GM19463 (cell line): ENCODE measurements around the gene SP6.

Experiments used
- ATAC-seq: cut with Tn5 transposase; IDR thresholded peaks from one replicate; pipeline ENCODE4 v1.9.1; 2021; ENCODE audit warnings: mild to moderate bottlenecking, moderate library complexity; ENCODE audit not compliant: unreplicated experiment

SP6 gene

DNA sequence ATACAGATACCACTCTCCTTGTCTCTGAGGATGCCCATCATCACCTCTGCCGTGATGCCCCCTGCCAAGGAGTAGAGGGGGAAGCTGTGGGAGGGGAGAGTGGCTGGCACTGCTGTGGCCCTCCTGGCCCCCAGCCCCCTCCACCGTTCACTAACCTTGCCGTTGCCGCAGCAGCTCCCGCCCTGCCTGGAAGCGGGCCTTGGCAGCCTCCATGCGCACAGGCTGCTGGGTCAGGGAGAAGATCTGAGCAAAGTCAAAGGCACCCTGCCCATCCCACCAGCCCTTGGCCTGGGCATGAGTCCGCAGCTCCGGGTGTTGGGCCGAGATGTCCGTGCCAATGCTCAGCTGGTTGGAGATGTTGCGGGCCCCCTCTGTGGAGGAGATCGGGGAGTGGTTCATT lies 12.3 kb downstream of the SP6 start:
- no peak for ATAC-seq

DNA sequence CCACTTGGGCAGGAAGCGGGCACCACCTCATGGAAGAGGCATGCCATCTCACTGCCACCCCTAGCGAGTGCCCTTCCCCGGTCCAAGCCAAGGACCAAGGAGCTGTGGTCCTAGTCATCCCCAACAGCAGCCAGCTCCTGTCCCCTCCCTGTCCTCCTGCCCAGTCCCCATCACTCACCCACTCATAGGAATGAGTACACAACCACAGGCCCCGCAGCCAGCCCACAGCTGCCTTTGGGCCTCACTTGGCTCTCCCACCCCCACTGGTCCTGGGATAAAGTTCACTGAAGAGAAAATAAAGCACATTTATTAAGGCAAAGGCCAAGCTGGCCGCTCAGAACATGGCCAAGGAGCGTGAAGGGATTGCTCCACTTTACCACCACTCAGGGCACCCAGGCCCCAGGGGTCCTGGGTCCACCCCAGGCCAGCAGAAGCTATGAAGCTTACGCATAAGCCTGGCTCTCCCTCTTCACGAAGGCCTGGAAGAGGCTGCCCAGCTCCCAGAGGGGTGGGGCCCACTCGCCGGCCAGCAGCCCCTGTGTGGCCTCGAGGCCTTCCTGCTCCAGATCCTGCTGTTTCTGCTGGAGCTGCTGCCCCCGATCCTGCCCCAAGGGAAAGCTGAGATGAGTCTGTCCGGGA lies 13.4 kb downstream of the SP6 start:
- no peak for ATAC-seq

DNA sequence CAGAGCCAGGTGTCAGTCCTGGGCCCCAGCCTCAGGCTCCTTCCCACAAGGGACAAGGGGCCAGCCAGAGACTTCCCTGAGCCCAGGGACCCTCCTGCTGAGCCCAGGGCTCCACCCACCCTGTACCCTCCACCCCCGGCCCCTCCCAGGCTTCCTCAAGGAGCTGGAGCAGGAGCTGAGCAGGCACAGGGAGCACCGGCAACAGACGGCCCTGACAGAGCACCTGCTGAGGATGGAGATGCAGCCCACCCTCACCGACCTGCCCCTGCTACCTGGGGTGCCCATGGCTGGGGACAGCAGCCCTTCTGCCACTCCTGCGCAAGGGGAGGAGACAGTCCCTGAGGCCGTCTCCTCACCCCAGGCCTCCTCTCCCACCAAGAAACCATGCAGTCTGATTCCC lies 14.4 kb downstream of the SP6 start:
- no peak for ATAC-seq

DNA sequence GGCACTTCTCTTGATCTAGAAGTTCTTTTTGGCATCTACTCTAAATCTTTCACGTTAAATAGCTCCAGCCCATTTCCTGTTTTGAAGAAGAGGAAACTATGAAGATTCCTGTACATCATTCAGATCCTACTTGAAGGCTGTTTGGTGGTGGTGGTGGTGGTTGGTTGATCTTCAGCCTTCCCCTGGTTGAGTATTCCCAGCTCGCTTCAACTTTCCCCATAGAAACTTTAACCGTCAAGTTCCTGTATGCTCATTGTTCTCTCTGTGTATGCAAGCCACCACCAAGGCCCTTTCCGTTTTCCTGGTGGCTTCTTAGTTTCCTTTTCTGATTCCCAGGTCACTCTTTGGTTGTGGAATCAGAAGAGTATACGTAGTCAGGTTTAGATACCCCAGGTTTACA lies 16.2 kb downstream of the SP6 start:
- no peak for ATAC-seq

DNA sequence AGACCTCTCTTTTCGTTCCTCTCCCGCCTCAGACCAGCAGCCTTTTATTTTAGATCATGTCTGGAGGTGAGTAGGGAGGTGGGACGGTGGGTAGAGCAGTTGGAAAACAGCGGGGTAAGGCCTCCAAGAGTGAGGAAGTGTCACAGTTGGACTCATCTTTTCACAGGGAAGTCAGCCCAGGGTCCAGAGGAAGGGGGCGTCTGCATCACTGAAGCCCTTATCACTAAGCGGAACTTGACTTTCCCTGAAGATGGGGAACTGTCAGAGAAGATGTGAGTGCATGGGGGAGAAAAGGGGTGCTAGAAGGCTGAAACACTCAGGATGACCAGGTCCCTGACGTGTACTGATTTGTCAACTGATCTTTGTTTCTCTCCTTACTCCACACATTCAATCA lies 19.0 kb downstream of the SP6 start:
- no peak for ATAC-seq

DNA sequence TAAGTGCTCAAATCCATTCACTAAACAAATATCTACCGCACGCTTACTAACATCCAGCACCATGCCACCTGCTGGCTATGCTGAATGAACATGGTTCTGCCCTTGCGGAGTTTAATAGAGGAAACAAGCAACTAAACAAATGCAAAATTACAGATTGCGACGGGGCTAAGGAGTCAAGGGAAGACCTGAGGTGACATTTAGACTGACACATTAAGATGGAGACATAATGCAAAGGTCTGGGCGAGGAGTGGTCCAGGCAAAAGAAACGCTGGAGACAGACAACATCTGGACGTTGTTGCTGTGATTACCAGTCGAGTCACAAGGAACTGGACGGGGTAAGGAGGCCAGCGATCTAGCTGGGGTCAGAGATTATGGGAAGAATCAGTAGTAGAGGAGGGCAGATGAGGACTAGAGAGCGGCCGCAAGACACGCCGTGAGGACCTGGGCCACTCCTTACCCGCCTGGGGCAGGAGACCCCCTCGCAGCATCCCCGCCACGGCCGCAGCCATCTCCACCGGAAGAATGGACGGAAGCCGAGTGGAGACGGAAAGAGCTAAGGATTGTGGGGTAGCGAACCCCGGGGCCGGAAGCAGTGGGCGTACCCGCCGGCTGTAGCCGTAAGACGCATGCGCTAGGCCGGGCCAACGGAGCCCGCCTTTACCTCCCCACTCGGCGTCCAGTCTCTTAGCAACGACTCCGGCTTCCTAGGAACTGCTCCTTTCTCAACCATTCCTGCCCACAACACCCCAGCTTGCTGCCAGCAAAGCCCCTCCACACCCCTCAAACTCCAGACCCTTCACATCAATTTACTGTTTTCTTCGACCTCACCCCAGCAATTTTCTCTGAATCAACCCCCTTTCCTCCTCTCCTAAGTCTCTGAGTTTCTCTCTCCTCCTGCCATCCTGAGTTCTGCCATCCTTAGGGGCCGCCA lies 19.7 kb downstream of the SP6 start, which contains the start of the genes LRRC46 and MRPL10:
Gene LRRC46 (plus strand): TSS at position 668 of the 931 bp plus-strand sequence. CDS start 320 bp downstream, outside the sequence.
Gene MRPL10 (minus strand): TSS at position 539 of the 931 bp plus-strand sequence. CDS start 30 bp downstream, at position 509.
- peak; percentile 93 for ATAC-seq

DNA sequence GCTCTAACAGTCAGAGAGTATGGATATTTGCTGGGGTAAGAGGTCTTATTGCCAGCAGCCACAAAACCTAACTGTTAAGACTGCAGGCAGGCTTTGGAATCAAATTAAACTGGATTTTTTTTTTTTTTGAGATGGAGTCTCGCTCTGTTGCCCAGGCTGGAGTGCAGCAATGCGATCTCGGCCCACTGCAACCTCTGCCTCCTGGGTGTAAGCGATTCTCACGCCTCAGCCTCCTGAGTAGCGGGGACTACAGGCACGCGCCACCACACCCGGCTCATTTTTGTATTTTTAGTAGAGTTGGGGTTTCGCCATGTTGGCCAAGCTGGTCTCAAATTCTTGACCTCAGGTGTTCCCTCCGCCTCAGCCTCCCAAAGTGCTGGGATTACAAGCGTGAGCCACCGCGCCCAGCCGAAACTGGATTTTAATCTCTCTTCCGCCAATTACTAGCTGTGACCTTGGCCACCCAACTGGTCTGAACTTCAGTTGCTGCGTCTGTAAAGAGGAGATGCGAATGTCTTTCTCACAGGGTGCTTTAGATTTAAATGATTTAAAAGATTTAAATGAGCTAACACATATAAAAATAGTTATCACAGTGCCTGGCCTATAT lies 20.5 kb downstream of the SP6 start:
- no peak for ATAC-seq

DNA sequence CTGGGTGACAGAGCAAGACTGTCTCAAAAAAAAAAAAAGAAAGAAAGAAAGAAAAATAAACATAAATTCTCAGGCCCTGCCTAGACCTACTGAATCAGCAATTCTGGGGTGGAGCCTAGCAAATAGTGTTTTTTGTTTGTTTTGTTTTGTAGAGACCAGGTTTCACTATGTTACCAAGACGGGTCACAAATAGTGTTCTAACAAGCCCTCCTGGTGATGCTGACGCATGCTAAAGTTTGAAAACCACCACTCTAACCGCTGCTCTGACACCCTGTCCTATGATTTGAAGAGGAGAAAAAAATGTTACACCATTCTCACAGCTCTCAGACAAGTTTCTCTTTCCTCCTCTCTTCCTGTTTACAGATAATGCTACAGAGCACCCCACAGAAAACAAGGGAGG lies 21.1 kb downstream of the SP6 start:
- no peak for ATAC-seq

DNA sequence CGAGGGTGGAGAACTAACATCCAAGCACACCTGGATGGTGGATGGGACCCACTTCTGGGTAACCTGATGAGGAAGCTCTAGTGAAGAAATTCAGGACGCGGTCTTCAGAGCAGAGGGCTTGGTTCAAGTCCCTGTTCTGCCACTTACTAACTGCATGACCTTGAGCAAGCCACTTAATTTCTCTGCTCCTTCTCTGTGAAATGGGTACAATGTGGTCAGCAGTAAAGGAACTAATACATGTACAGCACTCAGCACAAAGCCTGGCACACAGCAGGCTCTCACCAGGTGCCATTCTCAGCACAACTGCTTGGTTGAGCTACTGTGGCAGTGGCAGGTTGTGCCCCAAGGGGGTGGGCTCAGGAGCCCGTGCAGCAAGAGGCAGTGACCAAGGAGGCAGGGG lies 27.4 kb downstream of the SP6 start:
- ATAC-seq, result no peak

DNA sequence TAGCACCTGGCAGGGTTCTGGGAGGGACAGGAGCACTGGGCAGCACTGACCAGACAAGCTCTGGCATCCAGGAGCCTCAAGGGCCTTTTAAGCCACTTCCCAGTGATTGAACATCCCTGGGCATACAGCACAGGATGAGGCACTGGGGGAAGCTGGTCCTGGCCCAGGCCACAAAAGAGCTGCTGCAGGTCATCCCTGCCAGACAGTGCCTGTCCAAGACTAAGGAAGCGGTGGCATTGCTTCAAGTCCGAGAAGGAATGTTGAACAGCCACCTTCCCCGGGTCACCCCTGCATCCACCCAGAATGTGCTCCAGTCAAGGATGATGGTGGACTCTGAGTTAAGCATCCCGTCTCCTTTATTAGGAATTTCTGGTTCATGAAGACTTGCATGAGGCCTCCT lies 28.2 kb downstream of the SP6 start:
- no peak for ATAC-seq

DNA sequence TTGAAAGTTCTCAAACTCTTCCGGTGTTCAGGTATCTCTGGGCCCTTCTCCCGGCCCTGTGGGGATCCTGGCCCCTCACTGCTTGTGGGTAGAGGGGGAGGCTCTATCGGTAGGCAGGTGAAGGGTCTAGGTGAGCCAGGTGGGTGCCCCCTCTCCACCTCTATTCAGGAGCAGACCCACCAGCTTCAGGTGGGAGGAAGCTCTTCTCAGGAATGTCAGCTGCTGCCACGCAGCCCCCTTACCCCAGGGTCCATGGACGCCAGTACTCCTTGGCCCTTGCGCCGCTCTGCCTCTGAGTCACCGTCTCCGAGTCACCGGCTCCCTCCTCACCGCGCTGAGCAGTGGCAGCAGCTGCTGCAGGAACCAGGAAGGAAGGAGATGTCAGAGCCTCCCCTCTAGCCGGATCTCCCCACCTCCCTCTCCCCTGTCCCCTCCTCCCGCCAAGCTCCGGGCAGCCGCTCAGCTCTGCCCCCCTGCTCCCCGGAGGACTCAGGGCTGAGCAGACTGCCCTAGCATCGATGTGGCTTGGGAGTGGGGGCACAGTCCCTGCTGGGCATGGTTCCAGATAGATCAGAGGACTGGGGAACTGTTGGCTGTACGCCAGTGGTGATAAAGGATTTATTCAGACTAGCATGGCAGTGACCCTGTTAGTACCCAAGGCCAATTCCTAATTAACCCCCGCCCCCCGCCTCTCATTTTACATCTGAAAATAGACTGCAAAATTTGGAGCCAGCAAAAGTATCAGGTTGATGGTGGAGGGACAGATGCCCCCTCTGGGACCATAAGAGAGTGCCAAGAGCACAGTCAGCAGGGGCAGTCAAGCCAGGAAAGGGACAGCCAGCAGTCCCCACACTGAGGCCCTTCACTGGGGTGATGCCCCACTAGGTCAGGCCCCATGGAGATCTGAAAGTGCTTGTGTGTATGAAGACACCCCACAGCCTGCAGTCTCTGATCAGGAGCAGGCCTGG lies 29.3 kb downstream of the SP6 start, which contains the start of gene OSBPL7:
Gene OSBPL7 (minus strand): TSS at position 371 of the 968 bp plus-strand sequence. CDS start 1,516 bp downstream, outside the sequence.
- peak; percentile 86 for ATAC-seq

DNA sequence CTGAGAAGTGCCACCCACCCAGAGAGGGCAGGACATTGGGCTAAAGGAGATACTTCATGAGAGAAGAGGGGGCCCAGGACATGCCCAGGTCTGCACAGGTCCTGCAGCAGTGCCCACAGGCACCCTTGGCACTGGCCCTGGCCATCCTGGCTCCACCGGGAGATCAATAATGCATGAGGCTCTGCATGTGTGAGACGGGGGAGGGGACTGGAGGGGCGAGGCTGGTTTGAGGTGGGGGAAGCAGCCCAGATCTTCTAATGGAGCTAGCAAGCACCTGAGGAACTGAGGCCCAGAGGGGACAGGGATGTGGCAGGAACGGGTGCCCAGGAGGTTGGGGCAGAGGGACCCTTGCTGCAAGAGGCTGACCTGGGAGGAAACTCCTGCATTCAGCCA lies 29.9 kb downstream of the SP6 start:
- ATAC-seq, result no peak

DNA sequence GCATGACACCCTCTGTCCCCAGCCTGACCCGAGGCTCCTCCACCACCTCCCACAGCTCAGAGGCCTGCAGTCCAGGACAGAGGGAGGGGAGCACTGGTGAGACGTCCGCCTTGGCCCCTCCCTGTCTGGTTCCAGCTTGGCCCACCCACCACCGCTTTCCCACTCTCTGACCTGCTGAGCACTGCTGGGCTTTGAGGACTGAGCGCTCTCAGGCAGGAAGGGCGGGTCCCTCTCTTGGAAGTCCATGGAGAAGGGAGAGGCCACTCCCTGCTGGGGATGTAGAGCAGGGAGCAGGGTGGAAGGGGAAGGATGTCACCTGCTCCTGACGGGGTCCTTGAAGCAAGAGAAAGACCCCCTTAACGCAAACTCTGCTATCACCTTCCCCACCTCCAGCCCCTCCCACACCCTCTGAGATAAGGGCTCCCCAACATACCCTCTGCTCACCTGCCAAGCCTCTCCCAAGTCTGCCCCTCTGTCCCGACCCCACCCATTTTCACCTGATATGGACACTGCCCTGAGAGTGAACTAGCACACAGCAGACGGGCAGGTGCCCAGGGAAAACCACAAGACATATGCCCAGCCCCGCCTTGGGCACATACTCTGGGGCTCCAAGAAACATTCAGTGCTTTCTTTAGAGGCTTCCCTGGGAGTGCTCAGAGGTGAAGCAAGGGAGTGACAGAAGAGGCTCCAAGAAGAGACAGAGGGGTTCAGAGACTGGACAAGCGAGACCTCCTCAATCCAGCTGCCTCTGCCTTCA lies 30.8 kb downstream of the SP6 start:
- ATAC-seq, result no peak

DNA sequence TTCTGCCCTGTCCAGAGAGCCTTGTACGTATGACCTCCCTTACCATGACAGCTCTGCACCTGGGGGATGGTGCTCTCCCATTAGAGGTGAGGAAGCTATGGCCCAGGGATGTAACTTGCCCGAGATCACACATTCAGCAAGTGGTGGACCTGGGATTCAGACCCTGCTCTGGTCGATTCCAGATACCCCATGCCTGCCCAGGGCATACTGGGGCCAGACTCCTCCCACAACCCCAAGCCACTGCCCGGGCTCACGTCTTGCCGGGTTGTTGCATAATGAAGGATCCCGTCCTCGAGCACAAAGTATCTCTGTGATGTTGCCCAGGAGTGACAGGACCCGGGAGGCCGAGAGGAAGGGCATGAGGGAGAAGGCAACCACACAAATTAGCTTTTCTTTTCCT lies 31.5 kb downstream of the SP6 start:
- no peak for ATAC-seq

DNA sequence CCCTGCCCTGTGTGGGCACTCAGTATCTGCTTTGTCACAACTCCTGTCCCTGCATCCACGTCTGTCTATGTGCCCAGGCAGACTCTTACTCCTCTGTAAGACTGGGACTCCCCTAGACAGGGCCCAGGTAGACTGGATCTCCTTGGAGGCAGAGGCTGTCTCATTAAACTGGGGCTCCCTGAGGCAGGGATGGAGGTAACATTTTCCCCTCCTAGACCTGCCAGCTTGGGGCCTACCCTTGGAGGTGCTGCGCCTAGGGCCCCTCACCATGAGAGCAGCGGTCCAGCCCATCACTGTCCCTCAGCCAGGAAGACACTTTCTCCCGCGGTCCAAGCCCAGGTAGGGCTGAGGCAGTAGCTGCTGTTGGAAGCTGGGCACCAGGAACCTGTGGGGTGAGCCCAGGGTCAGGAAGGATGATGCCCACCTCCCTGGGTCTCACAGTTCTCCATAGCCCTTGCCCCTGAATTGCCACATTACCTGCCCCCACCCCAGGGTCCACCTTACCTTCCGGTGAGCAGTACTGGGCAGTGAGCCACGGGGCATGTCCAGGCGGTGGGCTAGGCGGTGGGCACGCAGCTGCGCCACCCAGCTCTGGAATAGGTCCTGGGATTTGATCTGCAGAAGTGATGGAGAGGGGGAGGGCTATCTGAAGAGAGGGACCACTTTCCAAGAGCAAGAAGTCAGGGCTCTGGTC lies 32.8 kb downstream of the SP6 start:
- ATAC-seq, result no peak

DNA sequence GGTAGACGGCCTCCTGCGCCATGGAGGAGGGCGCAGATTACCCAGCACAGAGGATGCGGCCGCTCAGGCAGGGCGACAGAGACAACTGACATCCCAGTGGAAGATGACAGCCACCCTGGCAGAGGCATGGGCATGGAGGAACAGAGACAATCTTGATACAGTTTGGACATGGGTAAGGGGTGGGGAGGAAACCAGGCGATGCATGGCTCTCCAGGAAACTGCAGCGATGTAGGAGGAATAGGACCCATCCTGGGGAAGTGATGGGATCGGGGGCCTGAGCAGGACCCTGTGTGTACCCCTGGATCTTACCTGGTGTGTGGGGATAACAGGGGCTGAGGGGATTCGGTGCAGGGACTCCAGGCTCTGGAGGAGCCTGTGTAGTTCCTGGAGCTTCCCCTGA lies 34.0 kb downstream of the SP6 start:
- no peak for ATAC-seq

DNA sequence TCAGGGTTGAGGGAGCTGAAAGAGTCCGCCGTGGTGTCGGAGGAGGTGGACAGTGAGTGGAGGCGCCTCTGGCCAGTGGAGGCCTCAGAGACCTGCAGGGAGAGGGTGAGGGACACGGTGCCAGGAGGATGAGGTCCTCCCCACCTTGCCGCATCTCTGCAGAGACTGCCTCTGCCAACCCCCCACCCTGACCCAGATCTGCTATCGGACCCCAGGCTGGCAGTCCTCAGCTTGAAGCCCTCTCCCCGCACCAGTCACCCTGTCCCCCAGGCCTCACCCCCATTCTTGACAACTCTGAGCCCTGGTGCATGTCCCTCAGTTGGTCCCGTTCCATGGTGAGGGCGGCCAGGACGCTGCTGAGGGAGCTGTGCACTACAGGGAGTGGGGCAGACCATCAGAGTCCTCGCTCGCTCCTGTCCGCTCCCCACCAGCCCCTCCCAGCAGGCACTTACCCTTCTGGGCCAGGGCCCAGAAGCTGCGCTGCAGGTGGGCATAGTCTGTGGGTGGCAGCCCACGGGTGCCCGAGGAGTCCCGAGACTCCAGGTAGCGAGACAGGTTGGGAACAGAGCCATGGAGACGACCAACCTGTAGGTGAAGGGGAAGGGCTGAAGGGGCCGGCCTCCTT lies 34.7 kb downstream of the SP6 start:
- no peak for ATAC-seq

DNA sequence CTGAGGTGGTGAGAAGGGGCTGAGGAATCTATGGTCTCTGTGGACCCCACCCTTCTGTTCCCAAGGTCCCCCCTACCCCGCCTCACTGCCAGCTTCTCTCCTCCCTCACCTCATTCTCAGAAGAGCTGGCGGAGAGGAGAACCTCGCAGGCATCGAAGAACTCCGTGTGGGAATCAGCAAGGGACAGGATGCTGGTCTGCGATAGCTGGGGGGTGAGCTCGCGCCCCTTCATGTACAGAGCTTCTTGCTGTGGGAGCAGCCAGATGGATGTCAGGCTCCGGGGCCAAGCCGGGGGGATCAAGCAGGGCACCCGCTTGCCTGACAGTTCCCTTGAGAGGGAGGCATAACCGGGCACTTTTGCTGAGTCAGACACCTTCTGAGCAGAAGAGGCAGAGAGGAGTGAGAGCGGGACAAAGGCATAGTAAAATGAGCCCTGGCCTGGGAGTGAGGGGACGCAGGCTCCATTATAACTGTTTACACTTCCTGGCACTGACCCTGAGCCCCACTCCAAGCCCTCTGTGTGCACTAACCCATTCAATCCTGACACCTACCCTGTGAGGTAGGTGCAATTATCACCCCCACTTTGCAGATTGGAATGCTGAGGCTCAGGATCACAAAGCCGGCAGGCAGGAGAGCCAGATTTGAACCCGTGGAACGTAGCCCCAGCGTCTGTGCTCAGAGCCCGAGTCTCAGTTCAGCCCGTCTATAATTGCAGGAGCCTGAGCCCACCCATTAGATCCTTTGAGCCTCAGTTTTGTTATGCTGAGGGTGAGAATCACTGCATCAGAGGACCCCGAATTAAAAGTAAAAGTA lies 35.7 kb downstream of the SP6 start:
- ATAC-seq, result no peak
